Osteoblast (primary cell): ENCODE data around the gene SLC43A3. TPM values are rescaled to one million over a fixed set of nuclear protein-coding genes. Genes with fewer than 3 reads are reported as not detected.

Experiments used
- DNase-seq: peaks from one replicate; pipeline ENCODE4 v3.0.0; 2011; ENCODE audit warnings: low spot score, mixed read lengths; ENCODE audit not compliant: insufficient read length; ENCODE audit errors: missing footprints
- H2AFZ ChIP-seq: 2 replicates; pipeline ENCODE4 v1.6.0; 2011; ENCODE audit warnings: mild to moderate bottlenecking, low read length
- H3K27ac ChIP-seq: 2 replicates; pipeline ENCODE4 v1.5.1; 2011; ENCODE audit warnings: mild to moderate bottlenecking, low read depth, low read length, moderate library complexity
- H3K27me3 ChIP-seq: 2 replicates; pipeline ENCODE4 v1.6.0; 2012; ENCODE audit warnings: mild to moderate bottlenecking, control low read depth, inconsistent platforms, low read length, moderate library complexity; ENCODE audit not compliant: insufficient read depth
- H3K36me3 ChIP-seq: 2 replicates; pipeline ENCODE4 v1.5.1; 2011; ENCODE audit warnings: mild to moderate bottlenecking, low read length, control low read depth, moderate library complexity; ENCODE audit not compliant: insufficient read depth
- H3K4me1 ChIP-seq: 2 replicates; pipeline ENCODE4 v1.5.1; 2011; ENCODE audit warnings: mild to moderate bottlenecking, low read length, control low read depth, moderate library complexity; ENCODE audit not compliant: insufficient read depth
- H3K4me2 ChIP-seq: 2 replicates; pipeline ENCODE4 v1.6.0; 2011; ENCODE audit warnings: mild to moderate bottlenecking, low read length; ENCODE audit not compliant: insufficient read depth
- H3K4me3 ChIP-seq: fragments of 200-600 bp; sonication (generic); 3 replicates; pipeline ENCODE4 v1.5.1; 2012; ENCODE audit warnings: mild to moderate bottlenecking, low read length, inconsistent platforms; ENCODE audit not compliant: insufficient read depth
- H3K79me2 ChIP-seq: 2 replicates; pipeline ENCODE4 v1.6.0; 2012; ENCODE audit warnings: mild to moderate bottlenecking, low read length, control low read depth, inconsistent platforms; ENCODE audit not compliant: insufficient read depth
- H3K9me3 ChIP-seq: 2 replicates; pipeline ENCODE4 v1.5.1; 2011; ENCODE audit warnings: low read depth, low read length, control low read depth
- H4K20me1 ChIP-seq: 2 replicates; pipeline ENCODE4 v1.6.0; 2012; ENCODE audit warnings: mild to moderate bottlenecking, low read length, control low read depth; ENCODE audit not compliant: insufficient read depth
- total RNA-seq: library from RNA; depleted of rRNA; stranded (reverse); fragments of >200 nt; gene quantifications from 2 replicates; pipeline ENCODE4 v1.2.3, GENCODE V29; 2012
- TF ChIP-seq, protein P1 (sequence below): IDR thresholded peaks from 2 replicates; pipeline ENCODE4 v1.5.1; 2011; ENCODE audit warnings: mild to moderate bottlenecking, low read depth, low read length, moderate library complexity; ENCODE audit errors: extremely low read depth

The SLC43A3 gene
- total RNA-seq, 1 donor, result 51.4 TPM

DNA sequence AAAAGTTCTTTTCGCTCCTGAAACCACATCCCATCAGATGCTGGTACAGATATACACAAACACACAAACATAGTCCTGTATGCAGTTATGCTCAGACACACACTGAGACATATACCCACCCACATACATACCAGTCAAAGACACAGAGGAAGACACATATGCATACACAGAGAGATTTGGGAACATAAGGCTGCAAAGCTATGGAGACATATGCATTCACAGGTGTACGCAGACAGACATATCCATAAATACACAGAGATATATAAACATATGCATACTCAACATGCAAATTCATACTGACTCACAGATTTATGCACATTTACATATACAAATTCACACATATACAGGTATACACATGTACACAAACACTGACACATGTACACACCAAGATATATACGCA is 52.0 kb downstream of the SLC43A3 start:
- Histone ChIP-seq H3K36me3 (no peaks in the 10 kb centered on the region), H3K4me3 (no peak overlapping the region), H3K27me3 (no peaks in the 10 kb centered on the region), H2AFZ (no peak overlapping the region), H3K4me2 (no peak overlapping the region), H3K79me2 (no peaks in the 10 kb centered on the region), H4K20me1 (no peaks in the 10 kb centered on the region), H3K4me1 (peaks cover 5% of the 10 kb centered on the region), H3K27ac (no peak overlapping the region), H3K9me3 (no peaks in the 10 kb centered on the region)
- DNase-seq, result no peak
- TF ChIP-seq, protein P1, sequence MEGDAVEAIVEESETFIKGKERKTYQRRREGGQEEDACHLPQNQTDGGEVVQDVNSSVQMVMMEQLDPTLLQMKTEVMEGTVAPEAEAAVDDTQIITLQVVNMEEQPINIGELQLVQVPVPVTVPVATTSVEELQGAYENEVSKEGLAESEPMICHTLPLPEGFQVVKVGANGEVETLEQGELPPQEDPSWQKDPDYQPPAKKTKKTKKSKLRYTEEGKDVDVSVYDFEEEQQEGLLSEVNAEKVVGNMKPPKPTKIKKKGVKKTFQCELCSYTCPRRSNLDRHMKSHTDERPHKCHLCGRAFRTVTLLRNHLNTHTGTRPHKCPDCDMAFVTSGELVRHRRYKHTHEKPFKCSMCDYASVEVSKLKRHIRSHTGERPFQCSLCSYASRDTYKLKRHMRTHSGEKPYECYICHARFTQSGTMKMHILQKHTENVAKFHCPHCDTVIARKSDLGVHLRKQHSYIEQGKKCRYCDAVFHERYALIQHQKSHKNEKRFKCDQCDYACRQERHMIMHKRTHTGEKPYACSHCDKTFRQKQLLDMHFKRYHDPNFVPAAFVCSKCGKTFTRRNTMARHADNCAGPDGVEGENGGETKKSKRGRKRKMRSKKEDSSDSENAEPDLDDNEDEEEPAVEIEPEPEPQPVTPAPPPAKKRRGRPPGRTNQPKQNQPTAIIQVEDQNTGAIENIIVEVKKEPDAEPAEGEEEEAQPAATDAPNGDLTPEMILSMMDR, result no peak

DNA sequence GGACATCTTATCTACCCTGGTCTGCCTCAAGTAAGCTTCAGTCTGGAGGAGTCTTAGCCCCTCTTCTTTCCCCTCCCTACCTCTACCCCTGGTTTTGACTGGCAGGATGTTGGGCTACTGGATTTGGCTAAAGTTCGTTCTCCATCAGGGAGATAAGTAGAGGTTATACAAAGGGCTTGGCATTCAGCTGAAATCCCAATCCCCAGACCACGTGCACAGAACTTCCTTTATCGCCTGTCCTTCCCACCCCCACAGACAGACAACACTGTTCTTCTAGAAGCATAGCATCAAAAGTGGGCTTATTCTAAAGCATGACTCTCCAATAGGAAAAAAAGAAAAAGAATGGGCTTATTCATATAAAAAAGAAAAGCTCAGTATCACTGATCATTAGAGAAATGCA is 53.8 kb downstream of the SLC43A3 start:
- Histone ChIP-seq H3K36me3 (no peaks in the 10 kb centered on the region), H3K27me3 (no peaks in the 10 kb centered on the region), H3K4me3 (no peak overlapping the region), H3K79me2 (no peaks in the 10 kb centered on the region), H2AFZ (no peak overlapping the region), H3K4me2 (no peak overlapping the region), H4K20me1 (no peaks in the 10 kb centered on the region), H3K9me3 (no peaks in the 10 kb centered on the region), H3K27ac (no peak overlapping the region), H3K4me1 (peaks cover 6% of the 10 kb centered on the region)
- TF ChIP-seq, protein P1, result no peak
- no peak for DNase-seq

DNA sequence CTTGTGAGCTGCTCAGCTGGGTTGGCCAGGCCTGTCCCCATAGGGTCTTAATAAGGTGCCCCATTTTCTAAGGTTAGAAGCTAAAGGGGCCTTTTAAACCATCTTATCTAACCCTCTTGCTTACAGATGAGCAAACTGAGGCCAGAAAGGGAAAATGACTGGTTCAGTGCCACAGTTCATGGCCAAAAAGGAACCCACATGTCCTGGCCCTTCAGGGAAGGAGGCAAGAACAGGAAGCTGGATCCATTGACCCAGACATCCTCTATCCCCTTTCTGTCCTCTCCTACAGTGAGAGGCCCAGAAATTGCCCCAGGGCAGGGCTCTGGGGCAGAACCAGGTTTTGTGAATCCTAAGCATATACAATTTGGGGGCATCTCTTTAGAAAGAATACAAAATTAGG is 56.0 kb downstream of the SLC43A3 start:
- H3K4me2 ChIP-seq, result no peak overlapping the region
- H3K79me2 ChIP-seq, result no peaks in the 10 kb centered on the region
- H3K4me1 ChIP-seq, result peaks cover 6% of the 10 kb centered on the region
- no peaks in the 10 kb centered on the region for H4K20me1 ChIP-seq
- TF ChIP-seq, protein P1, result no peak
- no peak overlapping the region for H3K4me3 ChIP-seq
- H2AFZ ChIP-seq, result no peak overlapping the region
- no peaks in the 10 kb centered on the region for H3K27me3 ChIP-seq
- H3K36me3 ChIP-seq, result no peaks in the 10 kb centered on the region
- H3K9me3 ChIP-seq, result no peaks in the 10 kb centered on the region
- H3K27ac ChIP-seq, result no peak overlapping the region
- no peak for DNase-seq

DNA sequence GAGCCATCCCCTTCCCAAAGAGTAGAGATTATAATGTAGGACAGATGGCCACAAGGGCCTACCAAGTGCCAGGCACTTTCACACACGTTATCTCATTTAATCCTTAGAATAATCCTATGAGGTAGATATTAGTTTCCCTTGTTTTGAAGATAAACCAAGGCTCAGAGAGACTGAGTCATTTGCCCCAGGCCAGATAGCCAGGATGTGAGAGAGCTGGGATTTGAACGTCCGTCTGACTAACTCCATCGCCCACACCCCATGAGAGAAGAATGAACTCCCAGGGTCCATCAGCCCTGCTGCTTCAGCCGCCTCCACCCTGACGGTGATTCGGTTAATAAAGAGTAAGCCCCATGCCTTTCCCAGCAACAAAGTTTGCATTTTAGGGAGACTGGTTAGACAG is 56.7 kb downstream of the SLC43A3 start:
- no peak overlapping the region for H3K4me2 ChIP-seq

More for the DNA sequence above, 56.7 kb downstream of the SLC43A3 start:
- peaks cover 6% of the 10 kb centered on the region for H3K4me1 ChIP-seq
- H3K36me3 ChIP-seq, result no peaks in the 10 kb centered on the region
- no peaks in the 10 kb centered on the region for H4K20me1 ChIP-seq
- TF ChIP-seq, protein P1, result no peak
- no peak overlapping the region for H3K4me3 ChIP-seq
- DNase-seq, result peak; percentile 93
- H3K9me3 ChIP-seq, result no peaks in the 10 kb centered on the region
- H2AFZ ChIP-seq, result no peak overlapping the region
- H3K79me2 ChIP-seq, result no peaks in the 10 kb centered on the region
- no peaks in the 10 kb centered on the region for H3K27me3 ChIP-seq
- H3K27ac ChIP-seq, result no peak overlapping the region
